GM12878 (cell line): ENCODE data around the gene TKTL1.
"Not testable (repeated sequence)": the region's sequence is repeated elsewhere in the genome, so short reads cannot be mapped to it uniquely, and the experiment has no call there.

Experiments
- CTCF ChIP-seq, 3 experiments: IDR thresholded peaks in 2 of 3; conservative IDR thresholded peaks in 1 of 3; 2 replicates each; pipeline ENCODE4 v1.5.1; 2011; ENCODE audit warnings: low read depth in 3 of 3, low read length in 3 of 3, mild to moderate bottlenecking in 3 of 3, control low read depth in 2 of 3, moderate library complexity in 2 of 3, inconsistent platforms in 1 of 3, mixed read lengths in 1 of 3; ENCODE audit not compliant: control insufficient read depth in 2 of 3, insufficient read depth in 1 of 3; ENCODE audit errors: extremely low read depth in 1 of 3
- EZH2 ChIP-seq: IDR thresholded peaks from 2 replicates; pipeline ENCODE4 v1.6.1; 2012; ENCODE audit warnings: low read depth, mild to moderate bottlenecking, control low read depth, inconsistent platforms, low read length, borderline replicate concordance; ENCODE audit not compliant: control insufficient read depth

- TF ChIP-seq CTCF (IDR thresholded peaks at IDR 0.05 in 2 of 3, conservative IDR thresholded peaks at IDR 0.05 in 1 of 3; ENCODE audit: control insufficient read depth in 2 of 3, extremely low read depth in 1 of 3, insufficient read depth in 1 of 3, low read depth in 3 of 3, low read length in 3 of 3); EZH2: not testable (repeated sequence)
Measured at GRCh38 chrX:154343620-154344019, 48.0 kb downstream of the TKTL1 start.
